Measurements from ENCODE around the gene ADPRH.

- TF ChIP-seq, protein P1, sequence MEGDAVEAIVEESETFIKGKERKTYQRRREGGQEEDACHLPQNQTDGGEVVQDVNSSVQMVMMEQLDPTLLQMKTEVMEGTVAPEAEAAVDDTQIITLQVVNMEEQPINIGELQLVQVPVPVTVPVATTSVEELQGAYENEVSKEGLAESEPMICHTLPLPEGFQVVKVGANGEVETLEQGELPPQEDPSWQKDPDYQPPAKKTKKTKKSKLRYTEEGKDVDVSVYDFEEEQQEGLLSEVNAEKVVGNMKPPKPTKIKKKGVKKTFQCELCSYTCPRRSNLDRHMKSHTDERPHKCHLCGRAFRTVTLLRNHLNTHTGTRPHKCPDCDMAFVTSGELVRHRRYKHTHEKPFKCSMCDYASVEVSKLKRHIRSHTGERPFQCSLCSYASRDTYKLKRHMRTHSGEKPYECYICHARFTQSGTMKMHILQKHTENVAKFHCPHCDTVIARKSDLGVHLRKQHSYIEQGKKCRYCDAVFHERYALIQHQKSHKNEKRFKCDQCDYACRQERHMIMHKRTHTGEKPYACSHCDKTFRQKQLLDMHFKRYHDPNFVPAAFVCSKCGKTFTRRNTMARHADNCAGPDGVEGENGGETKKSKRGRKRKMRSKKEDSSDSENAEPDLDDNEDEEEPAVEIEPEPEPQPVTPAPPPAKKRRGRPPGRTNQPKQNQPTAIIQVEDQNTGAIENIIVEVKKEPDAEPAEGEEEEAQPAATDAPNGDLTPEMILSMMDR (IDR thresholded peaks at IDR 0.05; ENCODE audit: low read length): no peak
- no peak for TF ChIP-seq EZH2 (IDR thresholded peaks at IDR 0.05; ENCODE audit: borderline replicate concordance, low read length)
These were observed 16.5 kb downstream of the ADPRH start for GRCh38 chr3:119595639-119596334.

Measured in OCI-LY1 (cell line).